GM23248 (cell line): ENCODE data around the gene PDE2A.

Experiments used
- EZH2 ChIP-seq: fragments of 200-600 bp; sonication (generic); IDR thresholded peaks from 2 replicates; pipeline ENCODE4 v1.6.1; 2018; ENCODE audit warnings: antibody characterized with exemption, mild to moderate bottlenecking; ENCODE audit not compliant: insufficient read depth, poor library complexity, severe bottlenecking
- EZH2phosphoT487 ChIP-seq: fragments of 200-600 bp; sonication (generic); IDR thresholded peaks from 2 replicates; pipeline ENCODE4 v1.6.1; 2018; ENCODE audit warnings: antibody characterized with exemption, moderate library complexity, mild to moderate bottlenecking, low read depth; ENCODE audit not compliant: insufficient read depth

DNA sequence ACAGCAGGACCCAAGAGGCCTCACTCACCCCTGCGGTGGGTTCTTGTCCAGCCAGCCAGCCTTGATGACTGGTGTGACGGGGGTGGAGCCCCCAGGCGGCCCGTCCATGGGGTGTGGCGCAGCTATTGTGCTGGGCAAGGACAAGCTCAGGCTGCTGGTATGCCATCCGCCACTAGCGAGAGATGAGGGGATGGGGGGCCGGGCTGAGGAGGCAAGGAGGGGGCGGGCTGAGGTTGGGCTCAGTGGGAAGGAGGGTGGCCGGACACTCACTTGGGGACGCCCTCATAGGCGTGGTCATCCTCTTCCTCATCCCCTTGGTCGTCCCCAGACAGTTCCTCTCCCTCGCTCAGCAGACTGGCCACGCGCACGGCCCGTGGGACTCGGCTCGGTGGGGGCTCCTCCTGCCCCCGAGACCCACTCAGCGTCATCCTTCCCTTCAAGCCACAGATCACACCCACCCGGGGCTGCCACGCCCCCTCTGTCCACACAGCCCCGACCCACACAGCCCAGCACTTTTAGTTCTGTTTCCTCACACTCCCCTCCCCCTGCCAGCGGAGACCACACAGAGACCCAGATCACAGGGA, 38.0 kb upstream of the PDE2A start:
- TF ChIP-seq EZH2 (no peak), EZH2phosphoT487 (no peak)
